Right lobe of liver (tissue), 6 donors: ENCODE data around the gene ELN. TPM values are rescaled to one million over a fixed set of nuclear protein-coding genes. Genes with fewer than 3 reads are reported as not detected.
A peak's percentile ranks its signal among the peaks of the same experiment; 100 is the strongest.

Experiments
- ATAC-seq, 4 donors: fragments of 200-7000 bp; cut with Tn5 transposase; one replicate each; pipeline ENCODE4 v1.9.1; 2020; ENCODE audit warnings: mild to moderate bottlenecking in 4 of 4, moderate library complexity in 4 of 4
- DNase-seq, 3 donors: peaks; one replicate each; pipeline ENCODE4 v3.0.0-alpha.2; 2020
- H3K27ac ChIP-seq, 3 donors: fragments of 200-600 bp; one replicate each; pipeline ENCODE4 v1.8.0; 2022
- H3K27me3 ChIP-seq, 2 donors: fragments of 200-600 bp; one replicate each; pipeline ENCODE4 v1.8.0; 2022
- H3K36me3 ChIP-seq, 4 donors: fragments of 200-600 bp; sonication (generic) in 1 of 4; one replicate each; pipeline versions ENCODE4 v1.5.1 to v1.8.0; 2017 to 2022; ENCODE audit warnings: control low read depth in 1 of 4
- H3K4me1 ChIP-seq, 4 donors: fragments of 200-600 bp; sonication (generic) in 1 of 4; one replicate each; pipeline versions ENCODE4 v1.5.1 to v1.8.0; 2017 to 2022; ENCODE audit warnings: control low read depth in 1 of 4
- H3K4me3 ChIP-seq, 3 donors: fragments of 200-600 bp; one replicate each; pipeline ENCODE4 v1.8.0; 2022
- H3K9me3 ChIP-seq, 4 donors: fragments of 200-600 bp; sonication (generic) in 1 of 4; one replicate each; pipeline versions ENCODE4 v1.5.1 to v1.8.0; 2017 to 2022; ENCODE audit warnings: control low read depth in 1 of 4
- POLR2A ChIP-seq: fragments of 450-650 bp; IDR thresholded peaks from one replicate; pipeline ENCODE4 v1.6.1; 2017; ENCODE audit warnings: antibody characterized with exemption, mild to moderate bottlenecking
- WGBS: methylation state at CpG from one replicate; pipeline ENCODE4 v1.1.6; 2018; ENCODE audit warnings: low coverage, low lambda C conversion rate; ENCODE audit not compliant: insufficient coverage; ENCODE audit errors: missing lambda C conversion rate; 5-methylcytosine and 5-hydroxymethylcytosine counted together
- intact Hi-C, 2 donors: fragments of 100-400 bp; cut with DNase I; formaldehyde crosslinking; loops; one replicate each; pipeline versions ENCODE4 v1.11.2 to v1.14.1; 2022
- total RNA-seq, 6 experiments: library from RNA; depleted of rRNA in 2 of 6; stranded (reverse); fragments of >200 nt in 2 of 6; fragmentation: NEBNext Ultra II Directional in 3 of 6; extraction: Animal tissue kit (Norgen Biotek cat#: 25700) in 3 of 6; gene quantifications; one replicate each; pipeline versions ENCODE4 v1.1.0 to v1.2.4, GENCODE V29; 2016 to 2023
- TF ChIP-seq, protein P1 (sequence below), 4 donors: fragments of 200-600 bp in 3 of 4; fragments of 450-650 bp in 1 of 4; IDR thresholded peaks; one replicate each; pipeline versions ENCODE4 v1.5.1 to v1.8.0; 2016 to 2022; ENCODE audit warnings: antibody characterized with exemption in 4 of 4, mild to moderate bottlenecking in 2 of 4
- donor health status: DM: no; HTN: yes; CAD: no.
- donor health status: DM: no; HTN: no; CAD: no.
- donor health status: DM: no; HTN: no; CAD: no.
- donor health status: DM: no; HTN: yes; CAD: no.
- donor health status: DM: no; HTN: yes; CAD: no.

ELN gene
- total RNA-seq, 6 experiments from 2014 or later = 3.0 to 11.7 (median 5.3) TPM

DNA sequence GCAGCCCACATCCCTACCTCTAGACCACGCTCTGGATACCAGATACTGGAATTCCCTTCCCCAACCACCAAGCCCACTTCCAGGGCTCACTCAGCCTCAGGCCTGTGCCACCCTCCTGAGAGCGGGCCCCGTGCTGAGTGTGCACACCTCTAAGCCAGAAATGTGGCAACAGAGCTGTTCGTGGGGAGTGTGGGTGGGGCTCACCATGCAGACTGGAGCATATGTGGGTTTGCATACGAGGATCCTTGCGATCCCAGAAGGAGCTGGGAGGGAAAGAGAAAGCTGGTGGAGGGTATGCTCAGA, 42.6 kb downstream of the ELN start:
- Histone ChIP-seq H3K27ac (no peak overlapping the region), H3K4me3 (no peak overlapping the region), H3K4me1 (no peaks in the 10 kb centered on the region), H3K36me3 (no peaks in the 10 kb centered on the region), H3K27me3 (no peaks in the 10 kb centered on the region), H3K9me3 (no peaks in the 10 kb centered on the region)
- intact Hi-C loops = loop anchor here in 1 of 2 donors (10.0 kb wide), 1 partner anchor 134 kb away; no protein-coding TSS in a partner anchor
- DNase-seq (peak in 1 of 3 donors; percentile 36), ATAC-seq (no peak)
- 65% methylated on average over 5 of the region's 6 CpGs for WGBS
- TF ChIP-seq, protein P1, sequence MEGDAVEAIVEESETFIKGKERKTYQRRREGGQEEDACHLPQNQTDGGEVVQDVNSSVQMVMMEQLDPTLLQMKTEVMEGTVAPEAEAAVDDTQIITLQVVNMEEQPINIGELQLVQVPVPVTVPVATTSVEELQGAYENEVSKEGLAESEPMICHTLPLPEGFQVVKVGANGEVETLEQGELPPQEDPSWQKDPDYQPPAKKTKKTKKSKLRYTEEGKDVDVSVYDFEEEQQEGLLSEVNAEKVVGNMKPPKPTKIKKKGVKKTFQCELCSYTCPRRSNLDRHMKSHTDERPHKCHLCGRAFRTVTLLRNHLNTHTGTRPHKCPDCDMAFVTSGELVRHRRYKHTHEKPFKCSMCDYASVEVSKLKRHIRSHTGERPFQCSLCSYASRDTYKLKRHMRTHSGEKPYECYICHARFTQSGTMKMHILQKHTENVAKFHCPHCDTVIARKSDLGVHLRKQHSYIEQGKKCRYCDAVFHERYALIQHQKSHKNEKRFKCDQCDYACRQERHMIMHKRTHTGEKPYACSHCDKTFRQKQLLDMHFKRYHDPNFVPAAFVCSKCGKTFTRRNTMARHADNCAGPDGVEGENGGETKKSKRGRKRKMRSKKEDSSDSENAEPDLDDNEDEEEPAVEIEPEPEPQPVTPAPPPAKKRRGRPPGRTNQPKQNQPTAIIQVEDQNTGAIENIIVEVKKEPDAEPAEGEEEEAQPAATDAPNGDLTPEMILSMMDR (IDR thresholded peaks at IDR 0.05) = no peak
- TF ChIP-seq POLR2A = no peak

DNA sequence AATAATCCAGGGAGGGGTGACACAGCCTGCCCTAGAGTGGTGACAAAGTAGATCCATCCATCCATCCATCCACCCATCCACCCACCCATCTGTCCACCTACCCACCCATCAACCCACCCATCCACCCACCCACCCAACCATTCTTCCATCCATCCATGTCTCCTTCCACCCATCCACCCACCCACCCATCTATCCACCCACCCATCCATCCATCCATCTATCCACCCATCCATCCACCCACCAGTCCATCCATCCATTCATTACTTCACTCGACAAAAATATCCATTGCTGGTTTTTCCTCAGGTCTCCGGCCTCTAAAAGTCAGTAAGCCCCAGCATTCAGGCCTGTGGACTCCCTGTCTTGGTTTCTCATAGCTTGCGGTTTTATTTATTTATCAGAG, 43.1 kb downstream of the ELN start:
- Histone ChIP-seq H3K27ac (no peak overlapping the region), H3K9me3 (no peaks in the 10 kb centered on the region), H3K27me3 (no peaks in the 10 kb centered on the region), H3K4me3 (no peak overlapping the region), H3K4me1 (no peaks in the 10 kb centered on the region), H3K36me3 (no peaks in the 10 kb centered on the region)
- 95% methylated on average over 3 of the region's 3 CpGs for WGBS
- DNase-seq (no peak), ATAC-seq (no peak)
- intact Hi-C loops = loop anchor here in 1 of 2 donors (10.0 kb wide), 1 partner anchor 134 kb away; no protein-coding TSS in a partner anchor
- TF ChIP-seq, protein P1 (IDR thresholded peaks at IDR 0.05) = no peak
- TF ChIP-seq POLR2A = no peak

DNA sequence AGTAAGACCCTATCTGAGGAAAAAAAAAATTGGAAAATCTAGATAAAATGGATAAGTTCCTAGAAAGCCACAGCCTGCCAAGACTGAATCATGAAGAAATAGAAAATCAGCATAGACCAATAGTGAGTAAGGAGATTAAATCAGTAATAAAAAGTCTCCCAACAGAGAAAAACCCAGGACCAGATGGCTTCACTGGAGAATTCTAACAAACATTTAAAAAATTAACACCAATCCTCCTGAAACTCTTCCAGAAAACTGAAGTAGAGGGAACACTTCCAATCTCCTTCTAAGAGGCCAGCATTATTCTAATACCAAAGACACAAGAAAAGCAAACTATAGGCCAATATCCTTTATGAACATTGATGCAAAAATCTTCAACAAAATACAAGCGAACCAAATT, 46.8 kb downstream of the ELN start:
- DNase-seq (no peak), ATAC-seq (no peak)
- H3K4me1 ChIP-seq = no peaks in the 10 kb centered on the region
- no peak overlapping the region for H3K4me3 ChIP-seq
- H3K27ac ChIP-seq = no peak overlapping the region
- intact Hi-C loops = loop anchor here in 1 of 2 donors (10.0 kb wide), 1 partner anchor 130 kb away; no protein-coding TSS in a partner anchor
- TF ChIP-seq POLR2A = no peak
- 79% methylated on average over 1 of the region's 1 CpG for WGBS
- no peaks in the 10 kb centered on the region for H3K36me3 ChIP-seq
- H3K9me3 ChIP-seq = no peaks in the 10 kb centered on the region
- H3K27me3 ChIP-seq = no peaks in the 10 kb centered on the region

DNA sequence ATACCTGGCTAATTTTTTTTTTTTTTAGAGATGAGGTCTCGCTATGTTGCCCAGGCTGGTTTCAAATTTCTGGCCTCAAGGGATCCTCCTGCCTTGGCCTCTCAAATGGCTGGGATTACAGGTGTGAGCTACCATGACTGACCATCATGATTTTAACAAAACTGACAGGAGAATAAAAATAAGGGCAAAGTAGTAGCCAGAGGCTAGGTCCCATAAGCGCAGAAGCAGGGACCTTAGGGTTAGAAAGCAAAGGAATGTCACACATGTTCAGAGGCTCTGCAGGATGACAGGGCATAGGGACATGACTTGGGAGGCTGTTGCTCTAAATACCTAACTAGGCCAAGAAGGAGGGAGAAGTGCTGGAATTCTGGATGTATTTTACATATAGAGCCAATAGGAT, 50.5 kb downstream of the ELN start:
- TF ChIP-seq POLR2A = no peak
- TF ChIP-seq, protein P1 (IDR thresholded peaks at IDR 0.05) = no peak
- WGBS = 100% methylated on average over 2 of the region's 2 CpGs
- no peaks in the 10 kb centered on the region for H3K9me3 ChIP-seq
- H3K36me3 ChIP-seq = no peaks in the 10 kb centered on the region
- ATAC-seq = no peak
- no peaks in the 10 kb centered on the region for H3K27me3 ChIP-seq
- H3K27ac ChIP-seq = no peak overlapping the region
- no peak overlapping the region for H3K4me3 ChIP-seq
- H3K4me1 ChIP-seq = peaks cover 0 to 3% (median 0%) of the 10 kb centered on the region in 4 donors
- intact Hi-C loops = loop anchor here in 1 of 2 donors (10.0 kb wide), 1 partner anchor 126 kb away; no protein-coding TSS in a partner anchor
- no peak for DNase-seq

DNA sequence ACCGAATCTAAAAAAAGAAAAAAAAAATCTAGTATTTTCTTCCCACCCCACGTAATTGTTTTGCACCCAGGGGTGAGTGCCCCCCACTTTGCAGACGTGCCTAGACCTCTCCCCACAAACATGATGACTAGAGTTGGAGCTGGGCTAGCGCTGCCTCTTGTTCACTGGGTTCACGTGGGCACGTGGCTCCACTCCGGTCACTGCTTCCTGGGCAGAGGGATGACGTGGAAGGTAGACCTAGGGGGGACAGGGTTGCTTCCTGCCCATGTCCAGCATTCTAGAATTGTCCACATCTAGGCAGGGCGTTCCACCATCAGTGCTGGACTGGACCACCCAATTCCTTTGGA, 54.8 kb downstream of the ELN start:
- WGBS = 85% methylated on average over 3 of the region's 9 CpGs
- no peak for TF ChIP-seq POLR2A
- intact Hi-C loops = loop anchor here in 1 of 2 donors (10.0 kb wide), 1 partner anchor 92 kb away; the partner anchor contains the start of gene EIF4H
- no peaks in the 10 kb centered on the region for H3K9me3 ChIP-seq
- no peak overlapping the region for H3K27ac ChIP-seq
- DNase-seq (peak in 1 of 3 donors; percentile 57), ATAC-seq (no peak)
- peaks cover 0 to 12% (median 0%) of the 10 kb centered on the region in 4 donors for H3K4me1 ChIP-seq
- no peak overlapping the region for H3K4me3 ChIP-seq
- no peaks in the 10 kb centered on the region for H3K36me3 ChIP-seq
- no peaks in the 10 kb centered on the region for H3K27me3 ChIP-seq
